DMS153 (cell line): ENCODE measurements around the gene MRTO4.
A peak's percentile ranks its signal among the peaks of the same experiment; 100 is the strongest.
"Not testable (repeated sequence)": the region's sequence is repeated elsewhere in the genome, so short reads cannot be mapped to it uniquely, and the experiment has no call there.

Source experiments
- DNase-seq: peaks from one replicate; lab custom pipeline; 2025; lab: John Stamatoyannopoulos, UW

MRTO4 gene

GRCh38 chr1:19251305-19252196 is at the start of gene MRTO4, which contains the start of gene EMC1:
TSS of gene MRTO4 (plus strand) at chr1:19251805. CDS start at chr1:19251836, 31 bp downstream.
TSS of gene EMC1 (minus strand) at chr1:19251524. CDS start at chr1:19251509, 15 bp downstream.
- peak; percentile 53 for DNase-seq

DNA sequence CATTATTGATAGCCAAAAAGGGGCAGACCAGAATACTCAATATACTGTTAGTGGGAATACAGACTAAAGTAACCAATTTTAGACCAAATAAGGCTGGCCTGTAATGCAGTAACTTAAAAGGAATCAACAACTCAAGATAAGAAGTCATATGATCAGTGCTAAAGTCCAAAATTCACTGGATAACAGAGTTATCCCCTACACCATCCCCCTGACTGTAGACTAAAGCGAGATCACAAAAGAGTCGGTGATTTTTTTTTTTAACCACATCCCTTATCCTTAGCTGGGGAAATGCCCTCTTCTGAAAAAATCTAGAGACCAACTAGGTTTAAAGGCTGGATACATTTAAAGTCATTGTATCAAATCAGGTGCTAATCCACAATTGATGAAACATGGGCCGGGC is 49.2 kb upstream of the MRTO4 start:
- no peak for DNase-seq

DNA sequence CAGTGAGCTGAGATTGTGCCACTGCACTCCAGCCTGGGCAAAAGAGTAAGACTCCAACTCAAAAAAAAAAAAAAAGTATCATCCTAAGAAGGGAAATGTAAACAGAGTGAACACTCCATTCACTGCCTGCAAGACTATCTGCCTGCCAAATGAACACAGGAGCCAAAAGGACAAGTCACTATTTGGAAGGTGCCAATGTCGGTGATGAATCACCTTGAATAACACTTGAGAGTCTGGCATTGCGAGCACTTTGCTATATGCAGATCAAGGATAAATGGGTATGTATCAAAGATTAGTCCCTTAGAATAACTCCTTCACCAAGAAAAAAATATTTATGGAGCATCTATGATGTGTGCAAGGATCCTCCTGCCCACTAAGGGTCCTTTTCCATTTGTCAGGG is 48.2 kb upstream of the MRTO4 start:
- no peak for DNase-seq

GRCh38 chr1:19204446-19205266 is 46.9 kb upstream of the MRTO4 start:
- no peak for DNase-seq

- DNase-seq: no peak
These were observed 46.2 kb upstream of the MRTO4 start for GRCh38 chr1:19205403-19205802.

DNA sequence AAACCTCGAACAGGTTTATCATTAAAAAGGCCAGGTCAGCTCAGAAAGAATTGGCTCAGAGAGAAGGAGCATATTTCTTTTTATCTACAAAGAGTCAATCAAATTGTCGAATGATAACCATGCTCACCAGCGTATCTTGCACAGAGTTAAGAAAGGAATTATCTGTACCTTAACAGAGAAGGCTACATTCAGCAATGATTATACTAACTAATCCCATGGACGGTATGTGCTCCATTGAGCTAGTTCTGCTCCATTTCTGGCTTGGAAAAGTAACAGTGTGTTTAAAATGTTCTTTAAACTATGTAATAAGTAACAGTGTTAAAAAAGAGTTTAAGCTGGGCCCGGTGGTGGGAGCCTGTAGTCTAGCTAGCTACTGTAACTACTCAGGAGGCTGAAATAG is 45.8 kb upstream of the MRTO4 start:
- DNase-seq: no peak

DNA sequence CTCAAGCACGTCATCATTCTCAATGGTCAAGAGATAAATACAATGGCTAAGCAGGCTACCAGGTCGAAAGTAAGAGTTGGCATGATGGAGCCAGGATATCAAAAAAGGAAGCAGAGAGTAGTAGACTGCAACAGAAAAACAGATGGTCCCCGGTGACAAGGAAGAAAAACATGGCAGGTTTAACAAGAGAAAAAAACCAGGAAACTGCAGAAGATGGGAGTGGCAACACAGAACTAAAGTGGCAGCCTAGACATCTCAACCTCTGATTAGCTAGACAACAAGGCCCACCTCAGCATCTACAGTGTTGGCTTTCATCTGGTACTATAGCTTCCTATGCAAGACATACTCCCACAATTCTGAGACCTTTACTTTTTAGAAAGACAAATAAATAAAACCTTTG is 44.7 kb upstream of the MRTO4 start:
- DNase-seq: no peak

DNA sequence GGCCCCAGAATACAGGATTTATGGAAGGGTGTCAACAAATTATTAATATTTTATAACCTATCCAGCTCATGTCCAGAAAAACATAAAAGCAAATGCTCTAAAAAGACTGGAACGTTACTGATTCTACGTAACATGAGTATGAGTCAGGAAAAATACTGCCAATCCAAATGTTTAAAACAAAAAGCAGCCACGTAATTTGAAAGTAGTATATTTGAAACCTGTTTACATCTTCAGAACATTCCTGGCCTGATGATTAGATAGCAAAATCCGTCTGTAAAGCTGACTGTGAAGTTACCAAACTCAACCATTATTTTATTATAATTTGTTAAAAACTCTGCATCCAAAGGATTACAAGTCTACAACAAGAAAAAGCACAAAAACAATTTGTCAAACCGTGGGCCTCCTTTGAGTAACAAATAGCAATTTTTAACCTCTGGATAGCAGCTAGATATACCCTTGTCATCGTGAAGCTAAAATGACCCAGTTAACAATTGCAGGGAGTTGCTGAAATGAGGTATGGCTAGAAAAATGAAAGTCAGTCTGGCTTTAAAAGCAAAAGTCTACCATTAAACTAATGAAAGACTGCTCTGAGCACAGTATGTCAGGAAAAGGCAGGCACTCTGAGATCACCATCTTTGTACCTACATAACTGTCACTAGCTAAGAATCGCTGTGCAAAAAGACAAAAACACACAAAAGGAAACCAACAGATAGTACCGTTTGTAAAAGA is 42.7 kb upstream of the MRTO4 start:
- DNase-seq: no peak

GRCh38 chr1:19209439-19209989 is 42.1 kb upstream of the MRTO4 start:
- DNase-seq: no peak

DNA sequence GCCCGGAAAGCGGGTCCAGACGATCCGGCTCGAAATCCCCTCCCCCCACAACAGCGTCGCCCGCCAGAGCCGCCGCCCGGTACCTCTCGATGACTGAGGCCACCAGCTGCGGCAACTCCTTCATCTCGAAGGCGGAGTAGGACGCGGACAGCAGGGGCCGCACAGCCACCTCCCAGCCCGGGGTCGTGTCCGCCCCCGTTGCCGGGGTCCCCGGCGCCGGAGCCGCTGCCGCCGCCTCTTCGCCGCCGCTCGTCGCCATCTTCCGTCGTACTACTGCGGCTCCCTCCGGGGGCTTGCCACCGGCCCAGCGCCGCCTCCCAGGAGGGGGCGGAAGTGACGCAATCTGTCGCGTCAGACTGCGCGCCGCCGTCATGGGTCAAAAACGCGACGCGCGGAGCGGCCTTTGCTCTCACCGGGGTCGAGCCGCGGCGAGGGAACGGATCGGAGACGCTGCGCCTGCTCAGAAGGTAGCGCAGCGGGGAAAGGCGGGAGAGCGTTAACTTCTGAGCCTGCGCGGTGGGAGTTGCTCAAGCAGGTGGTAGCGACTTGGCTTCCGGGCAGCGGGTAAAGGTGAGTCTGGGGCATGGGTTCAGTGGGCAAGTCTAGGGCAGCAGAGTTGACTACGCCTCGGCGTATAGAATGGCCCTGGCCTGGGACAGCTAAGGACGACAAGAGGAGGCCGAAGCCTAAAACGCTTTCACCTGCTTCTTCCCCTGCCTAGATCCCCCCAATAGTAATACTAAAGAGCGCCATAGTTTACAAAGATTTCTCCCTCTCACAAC is 41.4 kb upstream of the MRTO4 start, which contains the start of gene UBR4:
TSS of gene UBR4 (minus strand) at position 277 of the 782 bp plus-strand sequence. CDS start at position 259, 18 bp downstream.
- peak; percentile 93 for DNase-seq

GRCh38 chr1:19210772-19211549 is 40.6 kb upstream of the MRTO4 start:
- no peak for DNase-seq

DNA sequence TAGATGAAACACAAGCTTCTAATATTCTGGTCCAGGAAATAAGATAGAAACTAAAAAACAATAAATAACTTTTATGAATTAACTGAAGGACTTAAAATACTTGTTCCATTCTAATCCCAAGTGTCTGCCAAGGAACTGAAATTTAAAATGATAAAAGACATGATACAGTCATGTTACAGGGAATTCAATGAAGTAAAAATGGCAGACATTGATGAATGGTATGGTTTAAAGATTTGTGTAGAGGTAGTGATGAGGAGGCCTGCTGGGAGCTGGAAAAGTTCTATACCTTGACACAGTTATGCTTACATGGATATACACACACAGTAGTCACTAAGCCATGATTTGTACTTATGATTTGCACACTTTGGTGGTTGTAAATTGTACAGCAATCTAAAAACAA is 39.4 kb upstream of the MRTO4 start:
- no peak for DNase-seq

- no peak for DNase-seq
These were observed 38.0 kb upstream of the MRTO4 start for GRCh38 chr1:19213580-19213979.

DNA sequence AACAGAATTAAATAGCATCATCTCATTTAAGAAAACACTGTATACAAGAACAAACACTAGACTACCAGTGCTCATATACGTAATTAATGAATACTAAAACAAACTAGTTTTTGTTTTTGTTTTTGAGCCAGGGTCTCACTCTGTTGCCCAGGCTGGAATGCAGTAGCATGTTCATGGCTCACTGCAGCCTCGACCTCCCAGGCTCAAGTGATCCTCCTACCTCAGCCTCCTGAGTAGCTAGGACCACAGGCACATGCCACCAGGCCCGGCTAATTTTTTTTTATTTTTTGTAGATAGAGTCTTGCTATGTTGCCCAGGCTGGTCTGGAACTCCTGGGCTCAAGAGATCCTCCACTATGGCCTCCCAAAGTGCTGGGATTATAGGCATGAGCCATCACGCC is 35.0 kb upstream of the MRTO4 start:
- not testable (repeated sequence) for DNase-seq

GRCh38 chr1:19219451-19219850 is 32.2 kb upstream of the MRTO4 start:
- DNase-seq: no peak

DNA sequence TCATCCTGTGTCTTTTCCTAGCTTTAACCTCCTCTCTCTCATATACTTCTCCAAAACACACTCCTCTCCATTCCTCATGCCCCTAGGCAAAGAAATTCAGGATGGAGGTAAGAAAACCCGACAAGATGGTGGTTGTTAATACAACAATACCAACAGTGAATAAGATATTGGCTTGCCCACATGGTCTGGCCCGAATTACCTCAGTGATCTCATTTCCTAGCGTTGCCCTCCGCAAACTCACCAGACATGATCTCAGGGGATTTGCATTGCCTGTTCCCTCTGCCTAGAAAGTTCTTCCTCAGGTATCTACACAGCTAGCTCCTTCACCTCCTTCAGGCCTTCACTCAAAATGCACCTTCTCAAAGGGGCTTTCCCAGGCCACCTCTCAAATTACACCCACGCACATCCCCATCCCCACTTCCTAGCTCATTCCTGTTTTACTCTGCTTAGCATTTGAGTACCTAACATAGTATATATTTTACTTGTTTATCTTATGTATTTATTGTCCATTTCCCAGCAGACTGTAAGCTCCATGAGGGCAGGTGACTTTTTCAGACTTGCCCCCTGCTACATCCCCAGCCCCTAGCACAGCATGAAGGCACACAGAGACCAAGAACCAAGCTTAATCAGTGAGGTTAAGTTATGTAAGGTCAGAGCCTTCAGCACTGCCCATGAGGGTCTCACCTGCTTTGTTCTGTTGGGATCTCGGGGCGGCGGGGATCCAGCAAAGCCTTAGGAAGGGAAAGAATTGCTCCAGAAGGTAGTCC is 31.3 kb upstream of the MRTO4 start:
- no peak for DNase-seq

DNA sequence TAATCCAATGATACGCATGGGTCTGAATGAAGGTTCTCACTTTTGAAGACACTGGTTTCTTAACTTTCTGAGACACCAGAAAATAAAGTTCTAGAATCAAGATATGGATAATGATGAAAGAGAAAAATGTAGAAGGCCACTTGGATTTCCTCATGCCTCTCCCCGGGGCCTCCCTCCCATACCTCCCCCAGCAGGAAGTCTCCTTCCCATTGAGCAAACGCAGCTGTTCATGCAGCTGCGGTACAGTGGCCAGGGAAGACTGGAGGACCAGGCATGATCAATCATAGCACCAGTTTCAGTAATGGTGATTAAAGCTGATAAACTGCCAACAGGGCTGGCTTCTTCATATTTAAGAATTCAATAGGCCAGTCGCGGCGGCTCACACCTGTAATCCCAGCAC is 30.6 kb upstream of the MRTO4 start:
- DNase-seq: no peak

- DNase-seq: no peak
These were observed 29.0 kb upstream of the MRTO4 start for GRCh38 chr1:19222573-19222972.
